MM.1S (cell line): Measurements from ENCODE around the gene RBMS3.

ENCODE experiments used
- DNase-seq: peaks from one replicate; pipeline ENCODE4 v3.0.0-alpha.2; 2015
- H2AFZ ChIP-seq: fragments of 300-600 bp; sonication (generic); 2 replicates; pipeline ENCODE4 v1.6.0; 2016; ENCODE audit warnings: antibody characterized with exemption, low read length
- H3F3A ChIP-seq: fragments of 300-600 bp; sonication (generic); 2 replicates; pipeline ENCODE4 v1.6.1; 2016; ENCODE audit warnings: mild to moderate bottlenecking, antibody characterized with exemption, low read length, moderate library complexity, mixed read lengths; ENCODE audit not compliant: insufficient read depth
- H3K27ac ChIP-seq: fragments of 300-600 bp; sonication (generic); 2 replicates; pipeline ENCODE4 v1.5.1; 2016; ENCODE audit warnings: mild to moderate bottlenecking, low read length
- H3K27me3 ChIP-seq: fragments of 300-600 bp; sonication (generic); replicated peaks from 2 replicates; pipeline ENCODE4 v1.6.0; 2016; ENCODE audit warnings: low read length; ENCODE audit not compliant: insufficient read depth
- H3K36me3 ChIP-seq: fragments of 300-600 bp; sonication (generic); replicated peaks from 2 replicates; pipeline ENCODE4 v1.6.1; 2016; ENCODE audit warnings: mild to moderate bottlenecking, low read length, mixed read lengths; ENCODE audit not compliant: insufficient read depth
- H3K4me1 ChIP-seq: fragments of 300-600 bp; sonication (generic); 2 replicates; pipeline ENCODE4 v1.6.1; 2016; ENCODE audit warnings: low read length, mixed read lengths
- H3K4me2 ChIP-seq: fragments of 300-600 bp; sonication (generic); 2 replicates; pipeline ENCODE4 v1.6.0; 2016; ENCODE audit warnings: low read depth, low read length
- H3K4me3 ChIP-seq: fragments of 300-600 bp; sonication (generic); 2 replicates; pipeline ENCODE4 v1.5.1; 2016; ENCODE audit warnings: low read length, mixed read lengths
- H3K79me2 ChIP-seq: fragments of 300-600 bp; sonication (generic); 2 replicates; pipeline ENCODE4 v1.6.1; 2016; ENCODE audit warnings: mixed run types, low read length, mixed read lengths
- H3K9ac ChIP-seq: fragments of 300-600 bp; sonication (generic); 2 replicates; pipeline ENCODE4 v1.6.1; 2016; ENCODE audit warnings: low read length, mixed read lengths
- H3K9me2 ChIP-seq: fragments of 300-600 bp; sonication (generic); replicated peaks from 2 replicates; pipeline ENCODE4 v1.6.1; 2016; ENCODE audit warnings: mild to moderate bottlenecking, low read length, mixed read lengths; ENCODE audit not compliant: insufficient read depth
- H3K9me3 ChIP-seq: fragments of 300-600 bp; sonication (generic); replicated peaks from 2 replicates; pipeline ENCODE4 v1.6.1; 2016; ENCODE audit warnings: mild to moderate bottlenecking, low read length, mixed read lengths; ENCODE audit not compliant: insufficient read depth
- H4K20me1 ChIP-seq: fragments of 300-600 bp; sonication (generic); 2 replicates; pipeline ENCODE4 v1.6.1; 2016; ENCODE audit warnings: mild to moderate bottlenecking, low read length, moderate library complexity, mixed read lengths; ENCODE audit not compliant: insufficient read depth
- CTCF ChIP-seq: fragments of 300-600 bp; sonication (generic); IDR thresholded peaks from 2 replicates; pipeline ENCODE4 v1.5.1; 2016; ENCODE audit warnings: antibody characterized with exemption, low read length, mixed read lengths
- EZH2 ChIP-seq: fragments of 300-600 bp; sonication (generic); optimal IDR thresholded peaks from 2 replicates; pipeline ENCODE3; 2017; ENCODE audit warnings: low read depth, mild to moderate bottlenecking, antibody characterized with exemption, low read length, mixed read lengths
- EZH2phosphoT487 ChIP-seq: fragments of 300-600 bp; sonication (generic); IDR thresholded peaks from 2 replicates; pipeline ENCODE4 v1.6.1; 2018; ENCODE audit warnings: antibody characterized with exemption, low read length

The RBMS3 gene

GRCh38 chr3:29307295-29307694 lies 26.4 kb downstream of the RBMS3 start:
- DNase-seq: no peak
- no peaks in the 10 kb centered on the region for H3K9me3 ChIP-seq
- no peaks in the 10 kb centered on the region for H3K27me3 ChIP-seq
- no peaks in the 10 kb centered on the region for H3K4me1 ChIP-seq
- no peak overlapping the region for H3K4me2 ChIP-seq
- H3K27ac ChIP-seq: no peak overlapping the region
- no peak overlapping the region for H3K9ac ChIP-seq
- H3K79me2 ChIP-seq: no peaks in the 10 kb centered on the region
- H4K20me1 ChIP-seq: no peaks in the 10 kb centered on the region
- H3F3A ChIP-seq: no peaks in the 10 kb centered on the region
- no peaks in the 10 kb centered on the region for H3K9me2 ChIP-seq
- H3K4me3 ChIP-seq: no peak overlapping the region
- no peaks in the 10 kb centered on the region for H3K36me3 ChIP-seq
- H2AFZ ChIP-seq: no peak overlapping the region
- TF ChIP-seq EZH2 (no peak), EZH2phosphoT487 (no peak), CTCF (no peak)

- Histone ChIP-seq H3K4me1 (no peaks in the 10 kb centered on the region), H3F3A (no peaks in the 10 kb centered on the region), H2AFZ (no peak overlapping the region), H3K27ac (no peak overlapping the region), H3K9me3 (no peaks in the 10 kb centered on the region), H3K4me2 (no peak overlapping the region), H3K36me3 (no peaks in the 10 kb centered on the region), H3K4me3 (no peak overlapping the region), H3K9me2 (no peaks in the 10 kb centered on the region), H4K20me1 (no peaks in the 10 kb centered on the region), H3K9ac (no peak overlapping the region), H3K79me2 (no peaks in the 10 kb centered on the region), H3K27me3 (no peaks in the 10 kb centered on the region)
- TF ChIP-seq CTCF (no peak), EZH2 (no peak), EZH2phosphoT487 (no peak)
- no peak for DNase-seq
Observed at GRCh38 chr3:29310865-29311264, 30.0 kb downstream of the RBMS3 start.

GRCh38 chr3:29311795-29312194 lies 30.9 kb downstream of the RBMS3 start:
- Histone ChIP-seq H3K79me2 (no peaks in the 10 kb centered on the region), H3K9me3 (no peaks in the 10 kb centered on the region), H2AFZ (no peak overlapping the region), H3K4me3 (no peak overlapping the region), H3K9ac (no peak overlapping the region), H3K4me2 (no peak overlapping the region), H4K20me1 (no peaks in the 10 kb centered on the region), H3K27me3 (no peaks in the 10 kb centered on the region), H3K4me1 (no peaks in the 10 kb centered on the region), H3F3A (no peaks in the 10 kb centered on the region), H3K27ac (no peak overlapping the region), H3K36me3 (no peaks in the 10 kb centered on the region), H3K9me2 (no peaks in the 10 kb centered on the region)
- TF ChIP-seq EZH2 (no peak), EZH2phosphoT487 (no peak), CTCF (no peak)
- no peak for DNase-seq

GRCh38 chr3:29312395-29312794 lies 31.5 kb downstream of the RBMS3 start:
- no peaks in the 10 kb centered on the region for H4K20me1 ChIP-seq
- no peak overlapping the region for H3K4me3 ChIP-seq
- H3K4me2 ChIP-seq: no peak overlapping the region
- no peaks in the 10 kb centered on the region for H3K79me2 ChIP-seq
- no peaks in the 10 kb centered on the region for H3K27me3 ChIP-seq
- H2AFZ ChIP-seq: no peak overlapping the region
- no peaks in the 10 kb centered on the region for H3K9me2 ChIP-seq
- H3K9ac ChIP-seq: no peak overlapping the region
- no peak overlapping the region for H3K27ac ChIP-seq
- no peaks in the 10 kb centered on the region for H3F3A ChIP-seq
- H3K4me1 ChIP-seq: no peaks in the 10 kb centered on the region
- TF ChIP-seq EZH2phosphoT487 (no peak), EZH2 (no peak), CTCF (no peak)
- H3K9me3 ChIP-seq: no peaks in the 10 kb centered on the region
- DNase-seq: no peak
- no peaks in the 10 kb centered on the region for H3K36me3 ChIP-seq
